SKM-1 (cell line): ENCODE measurements around the gene CD274.
"Not testable (repeated sequence)": the region's sequence is repeated elsewhere in the genome, so short reads cannot be mapped to it uniquely, and the experiment has no call there.

ENCODE experiments used
- DNase-seq: peaks from one replicate; lab custom pipeline; 2025; ENCODE audit not compliant: unreplicated experiment; lab: John Stamatoyannopoulos, UW

The CD274 gene

DNA sequence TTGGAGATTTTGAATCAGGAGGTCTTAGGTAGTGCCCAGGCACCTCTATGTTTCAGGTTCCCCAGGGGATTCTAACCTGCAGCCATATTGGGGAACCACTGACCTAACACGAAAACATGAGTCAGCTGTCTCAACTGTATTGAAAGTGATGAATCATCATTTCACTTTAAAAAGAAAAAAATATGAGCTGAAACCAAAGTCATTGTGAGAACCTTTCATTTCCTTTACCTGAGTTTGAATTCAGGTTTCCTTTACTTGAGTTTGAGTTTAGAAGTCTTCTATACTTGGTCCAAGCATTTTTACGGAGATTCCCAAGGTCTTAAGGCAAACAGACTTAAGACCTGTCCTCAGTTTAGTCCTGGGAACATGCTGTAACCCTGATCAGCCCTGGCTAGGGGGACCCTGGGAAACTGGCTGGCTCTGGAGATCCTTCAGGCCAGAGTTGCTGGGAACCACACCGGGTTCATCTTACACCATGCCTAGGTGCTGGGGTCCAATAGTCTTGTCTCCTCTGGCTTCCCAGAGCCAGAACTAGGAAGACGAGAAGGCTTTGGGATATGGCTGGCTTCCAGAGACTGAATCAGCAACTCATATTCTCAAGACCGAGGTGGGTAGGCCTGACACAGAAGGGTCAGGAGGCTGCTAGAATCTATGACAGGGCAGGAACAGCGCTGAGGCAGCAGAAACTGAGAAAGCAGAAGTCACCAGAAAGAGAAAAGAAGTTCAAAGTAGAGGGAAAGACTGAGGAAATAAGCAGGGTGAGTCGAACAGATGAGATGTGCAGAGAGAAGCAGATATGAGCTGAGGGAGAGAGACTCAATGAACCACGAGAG, 43.6 kb downstream of the CD274 start:
- peak; percentile 20 for DNase-seq

DNA sequence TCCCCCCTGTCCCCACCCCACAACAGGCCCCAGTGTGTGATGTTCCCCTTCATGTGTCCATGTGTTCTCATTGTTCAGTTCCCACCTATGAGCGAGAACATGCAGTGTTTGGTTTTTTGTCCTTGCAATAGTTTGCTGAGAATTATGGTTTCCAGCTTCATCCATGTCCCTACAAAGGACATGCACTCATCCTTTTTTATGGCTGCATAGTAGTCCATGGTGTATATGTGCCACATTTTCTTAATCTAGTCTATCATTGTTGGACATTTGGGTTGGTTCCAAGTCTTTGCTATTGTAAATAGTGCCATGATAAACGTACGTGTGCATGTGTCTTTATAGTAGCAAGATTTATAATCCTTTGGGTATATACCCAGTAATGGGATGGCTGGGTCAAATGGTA, 44.4 kb downstream of the CD274 start:
- not testable (repeated sequence) for DNase-seq

DNA sequence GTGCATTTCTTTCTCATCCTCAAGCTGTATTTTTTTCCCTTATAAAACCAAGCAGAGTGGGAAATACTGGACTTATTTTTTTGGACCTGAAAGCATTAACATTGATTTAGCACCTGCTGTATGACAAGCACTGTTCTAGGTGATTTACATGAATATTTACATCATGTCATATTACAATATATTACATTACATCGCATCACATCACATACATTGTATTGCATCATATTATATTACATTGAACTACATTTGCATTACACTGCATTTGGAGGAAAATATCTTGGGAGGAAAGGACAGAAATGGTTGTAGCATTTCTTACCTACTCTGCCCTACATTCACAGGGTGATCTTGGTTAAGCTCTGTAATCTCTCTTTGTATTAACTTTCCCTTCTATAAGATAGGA, 48.8 kb downstream of the CD274 start:
- no peak for DNase-seq

DNA sequence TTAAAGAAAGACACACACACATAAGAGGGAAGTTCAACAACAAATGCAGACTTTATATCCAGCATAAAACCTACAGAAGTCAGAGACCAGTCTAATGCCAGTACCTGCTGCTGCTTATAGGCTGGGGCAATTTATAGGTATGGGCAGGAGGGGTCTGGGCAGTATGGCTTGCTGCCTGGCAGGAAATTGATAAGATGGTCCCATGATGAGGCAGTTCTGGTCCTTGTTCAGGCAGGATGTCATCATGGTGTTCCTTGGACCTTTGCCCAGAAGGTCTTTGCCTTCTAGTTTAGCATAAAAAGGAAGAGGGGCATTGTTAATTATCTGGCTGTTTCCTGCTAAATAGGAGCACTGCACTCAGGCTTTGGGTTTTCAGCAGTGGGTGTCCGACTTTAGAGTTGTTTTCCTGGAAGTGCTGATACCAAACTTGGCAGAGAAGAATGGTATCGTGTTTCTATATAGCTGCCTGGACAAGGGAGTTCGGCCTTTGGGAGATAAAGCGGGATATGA, 49.6 kb downstream of the CD274 start:
- DNase-seq: no peak

DNA sequence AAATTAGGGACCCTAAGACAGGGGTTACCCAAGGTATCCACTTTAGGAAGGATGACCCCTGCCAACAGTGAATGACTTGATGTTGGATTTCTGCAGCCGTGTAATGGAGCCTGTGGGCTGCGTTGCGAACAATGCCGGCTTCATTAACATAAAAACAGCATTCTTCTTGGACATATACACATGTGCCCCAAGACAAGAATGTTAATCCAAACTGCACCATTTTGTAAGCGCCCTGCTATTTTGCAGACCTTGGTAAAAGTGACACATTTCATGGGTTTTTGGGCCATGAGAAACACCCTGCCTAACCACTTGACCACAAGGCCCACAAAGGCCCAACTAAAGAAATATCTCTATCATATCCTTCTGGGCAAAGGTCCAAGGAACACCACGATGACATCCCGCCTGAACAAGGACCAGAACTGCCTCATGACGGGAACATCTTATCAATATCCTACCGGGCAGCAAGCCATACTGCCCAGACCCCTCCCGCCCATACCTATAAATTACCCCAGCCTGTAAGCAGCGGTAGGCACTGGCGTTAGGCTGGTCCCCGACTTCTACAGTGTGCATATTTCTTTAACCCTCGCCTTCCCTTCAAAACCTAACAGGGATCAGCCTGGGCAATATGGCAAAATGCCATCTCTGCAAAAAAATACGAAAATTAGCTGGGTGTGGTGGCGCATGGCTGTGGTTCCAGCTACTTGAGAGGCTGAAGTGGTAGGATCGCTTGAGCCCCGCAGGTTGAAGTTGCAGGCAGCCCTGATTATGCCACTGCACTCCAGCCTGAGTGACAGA, 50.3 kb downstream of the CD274 start:
- no peak for DNase-seq

DNA sequence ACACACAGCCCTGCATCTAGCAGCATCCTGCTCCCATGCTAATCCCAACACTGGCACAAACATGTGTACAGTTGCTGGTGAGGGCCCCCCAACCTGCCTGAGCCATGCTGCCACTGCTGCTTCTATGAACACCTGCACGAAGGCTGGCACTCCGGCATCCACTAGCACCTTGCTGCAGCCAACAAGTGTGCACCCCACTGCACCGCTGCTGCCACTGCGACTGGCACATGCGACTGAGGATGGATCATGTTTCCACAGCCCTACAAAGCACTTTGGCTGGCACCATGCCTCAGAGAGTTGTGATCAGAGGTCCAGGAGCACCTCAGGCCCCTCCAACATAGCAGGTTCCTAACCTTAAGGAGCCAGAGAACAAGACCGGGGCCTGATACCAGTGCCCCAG, 52.2 kb downstream of the CD274 start:
- no peak for DNase-seq

DNA sequence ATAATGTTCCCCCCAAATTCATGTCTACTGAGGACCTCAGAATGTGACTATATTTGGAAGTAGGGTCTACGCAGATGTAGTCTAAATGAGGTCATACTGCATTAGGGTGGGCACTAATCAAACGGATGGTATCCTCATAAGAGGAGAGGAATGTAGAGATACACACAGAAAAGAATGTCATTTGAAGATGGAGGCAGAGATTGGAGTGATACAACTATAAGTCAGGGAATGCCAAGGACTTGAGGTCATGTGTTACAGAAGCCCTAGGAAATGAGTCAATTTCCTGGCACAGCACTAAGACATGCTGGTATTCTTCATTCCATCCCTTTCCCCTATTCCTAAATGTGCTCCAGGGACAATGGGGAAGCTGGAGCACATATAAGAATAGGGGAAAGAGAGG, 59.2 kb downstream of the CD274 start:
- DNase-seq: no peak

DNA sequence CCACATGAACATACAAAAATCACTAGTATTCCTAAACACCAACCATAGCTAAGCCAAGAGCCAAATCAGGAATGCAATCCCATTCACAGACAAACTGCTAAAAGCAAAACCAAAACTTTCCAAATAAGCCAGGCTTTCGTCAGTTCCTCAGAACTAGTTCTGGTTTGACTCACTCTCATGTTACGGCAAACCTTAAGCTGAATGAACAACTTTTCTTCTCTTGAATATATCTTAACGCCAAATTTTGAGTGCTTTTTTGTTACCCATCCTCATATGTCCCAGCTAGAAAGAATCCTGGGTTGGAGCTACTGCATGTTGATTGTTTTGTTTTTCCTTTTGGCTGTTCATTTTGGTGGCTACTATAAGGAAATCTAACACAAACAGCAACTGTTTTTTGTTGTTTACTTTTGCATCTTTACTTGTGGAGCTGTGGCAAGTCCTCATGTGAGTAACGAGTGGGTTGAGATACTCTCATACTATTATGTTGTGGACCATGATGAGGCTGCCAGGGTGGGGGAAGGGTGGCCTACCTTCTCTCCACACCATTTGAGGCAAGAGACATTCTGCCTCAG, 60.1 kb downstream of the CD274 start, which contains the start of gene PDCD1LG2:
Gene PDCD1LG2 (plus strand): TSS at position 172 of the 572 bp plus-strand sequence. CDS start 12,016 bp downstream, outside the sequence.
- no peak for DNase-seq

DNA sequence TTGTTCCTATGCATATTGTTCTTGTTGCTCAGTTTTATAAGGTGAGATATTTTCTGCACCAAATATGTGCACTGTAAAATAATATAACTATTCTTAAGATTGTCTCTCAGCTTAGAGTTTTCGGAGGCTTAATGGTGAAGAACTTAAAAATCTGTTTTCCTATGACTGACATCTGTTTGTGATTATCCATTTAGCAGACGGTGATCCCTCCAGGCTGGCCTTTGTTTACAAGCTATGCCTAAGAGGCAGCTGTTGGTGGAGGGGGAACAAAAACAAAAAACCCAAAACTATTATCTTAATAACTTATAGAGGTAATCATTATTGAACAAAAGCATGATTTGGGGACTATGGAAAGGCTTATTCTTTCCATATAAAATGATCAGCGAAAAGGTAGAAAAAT, 60.6 kb downstream of the CD274 start:
- DNase-seq: no peak

DNA sequence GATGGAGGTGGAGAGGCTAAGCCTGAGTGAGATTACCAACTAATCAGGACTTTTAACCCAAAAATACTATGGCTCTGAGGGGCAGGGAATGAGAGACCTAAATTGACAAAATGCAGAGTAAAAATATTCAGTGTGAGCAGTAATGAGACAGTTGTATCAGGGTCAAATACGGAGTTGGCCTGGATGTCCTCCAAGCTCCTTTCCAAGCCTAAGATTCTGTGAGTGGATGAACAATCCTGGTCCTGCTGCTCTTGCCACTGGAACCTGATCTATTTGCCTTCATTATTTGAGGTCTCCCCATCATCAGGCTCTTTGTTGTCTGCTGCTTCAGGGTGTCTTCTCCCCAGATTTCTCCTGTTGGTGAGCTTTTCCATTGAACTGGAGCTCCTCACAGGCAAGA, 61.1 kb downstream of the CD274 start:
- DNase-seq: no peak

DNA sequence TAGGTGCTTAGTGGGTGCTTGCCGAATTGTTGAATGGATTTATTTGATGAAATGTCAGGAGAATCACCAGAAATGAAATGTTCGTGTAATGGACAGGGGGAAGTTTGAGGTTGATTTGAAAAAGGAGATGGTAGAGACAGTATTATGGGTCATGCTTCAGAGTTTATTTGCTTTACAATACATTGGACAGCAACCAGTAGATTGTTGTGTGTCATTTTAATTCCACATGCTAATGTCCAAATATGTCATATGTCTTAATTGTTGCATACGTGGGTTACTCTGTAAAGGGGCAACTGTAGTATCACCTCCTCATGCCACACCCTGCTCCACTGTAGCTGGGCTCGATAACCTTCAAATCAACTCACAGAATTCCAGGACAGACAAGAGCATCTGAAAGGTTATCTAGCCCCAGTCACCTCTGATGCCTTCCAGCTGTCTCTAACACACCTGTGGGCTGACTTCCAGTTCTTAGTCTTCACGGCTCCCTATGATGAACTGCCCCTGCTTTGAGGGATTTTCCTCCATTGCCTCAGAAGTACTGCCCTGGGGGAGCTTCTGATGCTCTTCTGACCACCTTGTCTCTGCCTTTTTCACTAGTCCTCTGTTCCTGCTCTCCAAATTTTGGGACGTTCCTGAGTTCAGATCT, 61.7 kb downstream of the CD274 start:
- DNase-seq: no peak

DNA sequence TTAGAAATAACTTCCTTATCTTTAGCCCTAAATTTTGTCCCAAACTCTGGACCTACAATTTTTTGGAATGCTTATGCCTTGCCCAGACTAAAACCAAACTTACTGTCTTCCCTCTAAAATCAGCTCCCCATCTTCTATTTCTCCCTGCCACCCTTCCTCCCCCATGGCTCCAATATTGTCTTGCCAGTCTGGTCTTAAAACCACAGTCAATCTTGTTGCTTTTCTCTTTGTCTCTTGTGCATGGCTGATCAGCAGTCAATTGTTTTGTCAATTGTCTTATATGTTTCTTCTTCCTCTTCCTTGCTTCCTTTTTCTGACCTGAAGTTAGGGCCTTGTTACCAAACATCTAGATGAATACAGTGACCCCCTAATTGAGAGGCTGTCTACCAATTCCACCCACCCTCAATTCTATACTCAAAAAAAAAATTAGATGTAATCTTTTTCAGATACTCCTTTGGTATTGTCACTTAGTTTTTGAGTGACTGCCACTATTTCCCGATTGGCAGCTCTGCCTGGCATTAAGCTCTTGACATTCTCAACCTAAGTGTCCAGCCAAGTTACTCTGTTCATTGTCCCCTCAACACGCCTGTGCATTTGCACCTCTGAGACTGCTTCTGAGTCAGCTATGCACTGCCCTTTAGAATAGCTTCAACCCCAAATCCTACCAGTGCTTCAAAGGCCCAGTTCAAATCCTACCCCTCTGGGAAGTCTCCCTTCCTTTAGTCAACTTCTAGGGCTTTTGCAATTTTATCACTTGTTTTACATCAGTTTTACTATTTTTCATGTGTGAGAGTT, 62.5 kb downstream of the CD274 start:
- no peak for DNase-seq

DNA sequence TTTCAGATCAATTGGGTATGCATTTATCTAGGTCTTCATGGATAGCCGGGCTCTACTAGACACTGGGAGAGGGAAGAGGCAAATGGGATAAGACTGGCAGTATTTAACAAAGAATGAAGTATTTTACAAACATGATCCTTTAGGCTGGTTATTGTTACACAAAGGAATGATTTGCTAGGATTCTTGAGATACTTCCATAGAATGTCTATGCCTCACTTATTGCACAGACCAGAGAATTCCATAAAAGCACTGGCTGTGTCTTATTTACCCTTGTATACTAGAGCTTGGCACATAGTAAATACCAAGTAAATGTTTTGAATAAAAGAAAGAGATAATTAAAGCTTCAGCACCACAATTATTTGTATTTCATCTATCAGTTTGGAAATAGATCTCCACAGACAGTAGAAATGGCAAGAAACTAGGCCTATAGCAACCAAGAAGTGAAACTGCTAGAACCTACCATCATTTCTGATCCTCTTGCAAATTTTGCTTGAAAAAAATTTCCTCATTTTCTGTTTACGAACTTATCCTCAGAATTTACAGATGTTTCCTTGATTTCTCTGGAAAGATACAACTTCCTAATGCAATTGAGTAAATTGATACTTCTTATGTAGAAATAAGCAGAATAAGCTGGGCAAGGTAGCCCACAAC, 63.7 kb downstream of the CD274 start:
- no peak for DNase-seq

DNA sequence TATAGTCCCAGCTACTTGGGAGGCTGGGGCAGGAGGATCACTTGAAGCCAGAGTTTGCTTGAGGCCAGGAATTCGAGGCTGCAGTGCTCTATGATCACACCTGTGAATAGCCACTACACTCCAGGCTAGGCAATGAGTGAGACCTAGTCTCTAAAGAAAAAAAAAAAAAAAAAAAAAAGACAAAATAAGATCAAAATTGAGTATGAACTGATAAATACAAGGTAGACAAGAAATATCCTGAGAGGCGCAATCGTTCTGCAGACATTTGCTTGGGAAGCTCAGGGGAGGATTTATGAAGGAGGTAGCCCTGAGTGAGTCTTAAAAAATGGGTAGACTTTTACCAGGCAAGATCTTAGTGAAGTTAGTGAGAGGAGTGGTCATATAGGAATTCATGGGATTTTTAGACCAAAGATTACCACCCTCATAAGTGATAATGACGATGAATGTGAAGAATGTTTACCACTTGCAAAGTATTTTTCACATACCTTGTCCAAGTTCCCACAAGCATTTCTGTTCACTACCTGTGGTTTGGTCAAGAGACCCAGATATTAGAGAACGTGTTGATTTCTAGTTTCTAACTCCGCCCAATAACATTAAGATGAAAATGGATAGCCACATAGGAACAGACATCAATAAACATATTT, 64.4 kb downstream of the CD274 start:
- DNase-seq: no peak

DNA sequence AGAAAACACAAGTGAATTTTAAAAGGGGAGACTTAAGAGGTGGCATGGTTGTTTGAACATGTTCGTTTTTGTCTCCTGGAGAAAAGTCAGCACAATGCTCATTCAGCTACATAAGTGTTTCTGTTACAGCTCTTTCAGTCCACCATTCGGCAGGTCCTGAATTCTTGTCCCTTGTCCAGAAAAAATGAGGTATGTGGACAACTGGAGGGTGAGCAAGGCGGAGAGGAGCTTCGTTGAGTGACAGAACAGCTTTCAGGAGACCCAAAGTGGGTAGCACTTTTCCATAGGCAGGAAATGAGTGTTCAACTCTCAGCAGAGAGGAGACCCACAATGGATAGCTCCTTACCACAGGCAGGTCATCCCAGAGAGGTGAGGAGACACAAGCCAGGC, 64.9 kb downstream of the CD274 start:
- DNase-seq: no peak

DNA sequence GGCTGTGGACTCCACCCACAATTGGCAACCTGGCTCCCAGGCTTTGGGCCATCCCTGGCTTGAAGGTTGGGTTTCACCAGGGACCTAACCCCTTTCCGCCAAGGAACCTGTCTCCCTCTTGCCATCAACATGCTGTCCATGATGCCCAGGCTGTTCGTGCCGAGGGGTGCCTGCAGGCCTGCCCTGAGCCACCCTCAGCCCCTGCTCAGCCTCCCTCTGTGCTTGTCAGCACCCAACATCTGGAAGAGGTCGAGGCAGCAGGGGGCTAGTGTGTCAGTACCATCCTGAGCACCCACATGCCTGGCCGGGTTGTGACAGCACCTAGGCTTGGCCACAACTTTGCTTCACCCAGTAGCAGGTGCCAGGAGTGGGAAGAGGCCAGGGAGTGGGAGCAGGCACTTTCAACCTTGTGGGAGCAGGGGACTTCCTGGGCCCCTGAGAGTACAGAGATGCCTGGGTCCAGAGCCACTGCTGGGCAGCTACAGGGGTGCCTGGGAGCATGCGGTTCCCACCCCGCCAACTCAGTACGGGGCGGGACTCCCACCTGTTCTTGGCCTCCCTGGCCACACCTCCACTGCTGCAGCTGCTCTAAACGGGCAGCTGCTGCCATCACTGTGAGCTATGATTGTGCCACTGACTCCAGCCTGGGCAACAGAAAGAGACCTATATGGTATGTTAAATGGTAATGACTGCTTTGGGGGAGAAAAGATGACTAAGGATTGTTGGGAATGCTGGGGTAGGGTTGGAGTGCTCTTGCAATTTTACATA, 66.3 kb downstream of the CD274 start:
- DNase-seq: no peak

DNA sequence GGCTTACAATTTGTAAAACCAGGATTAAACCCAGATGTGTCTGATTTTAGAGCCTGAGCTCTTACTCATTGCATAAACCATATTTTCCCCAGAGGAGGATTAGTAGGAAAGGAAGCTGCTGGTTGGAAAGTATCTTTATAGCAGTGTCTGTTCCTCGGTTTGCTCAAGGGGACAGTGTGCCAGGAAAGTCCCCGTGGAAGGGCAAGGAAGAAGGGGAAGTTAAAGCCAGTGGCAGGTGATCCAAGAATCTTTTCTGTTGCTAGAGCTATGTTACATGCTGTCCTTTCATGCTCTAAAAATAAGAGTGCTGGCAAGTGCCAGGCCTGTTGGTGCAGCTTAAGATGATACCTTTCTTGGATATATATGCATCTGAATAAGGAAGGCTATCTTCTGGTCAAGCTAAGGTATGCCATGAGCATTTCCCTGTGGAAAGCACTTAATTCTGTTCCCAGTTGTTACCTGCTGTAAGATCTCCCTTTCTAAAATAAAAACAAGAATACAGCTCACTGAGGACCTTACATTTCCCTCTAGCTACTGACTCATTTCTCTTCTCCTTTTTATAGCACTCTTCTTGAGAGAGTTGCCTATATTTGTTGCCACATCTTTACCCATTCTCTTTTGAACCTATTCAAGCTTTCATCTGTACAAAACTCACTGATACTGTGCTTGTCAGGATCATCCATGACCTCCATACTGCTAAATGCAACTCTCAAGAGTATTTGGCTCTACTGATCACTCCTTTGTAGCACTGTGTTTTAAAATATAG, 68.0 kb downstream of the CD274 start:
- no peak for DNase-seq

DNA sequence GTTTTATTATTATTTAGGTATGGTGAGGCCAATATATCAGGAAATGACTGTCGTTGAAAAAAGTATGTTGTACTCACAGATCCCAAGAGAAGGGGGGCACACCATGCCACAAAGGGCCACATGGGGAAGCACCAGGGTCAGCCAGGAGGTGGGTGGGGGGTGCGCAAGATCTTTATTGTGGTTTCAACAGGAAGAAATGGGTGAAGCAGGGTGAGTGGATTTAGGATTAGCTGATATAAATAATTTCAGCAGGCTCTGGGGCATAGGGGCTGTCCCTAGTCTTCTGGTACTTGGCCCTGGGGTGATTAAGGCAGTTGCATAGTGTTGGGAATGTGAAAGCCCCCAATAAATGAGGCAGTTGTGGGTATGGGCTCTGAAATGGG, 68.6 kb downstream of the CD274 start:
- no peak for DNase-seq
